Activated CD4-positive, alpha-beta T cell treated with anti-CD3 and anti-CD28 coated beads for 24 hours (primary cell): Measurements from ENCODE around the gene TANGO2.

Experiments
- DNase-seq, 2 donors: peaks; one replicate each; pipeline ENCODE4 v3.0.0-alpha.2; 2020; ENCODE audit warnings: low read depth in 2 of 2

TANGO2 gene

GRCh38 chr22:20087319-20088262, 66.7 kb downstream of the TANGO2 start:
- DNase-seq = no peak

DNA sequence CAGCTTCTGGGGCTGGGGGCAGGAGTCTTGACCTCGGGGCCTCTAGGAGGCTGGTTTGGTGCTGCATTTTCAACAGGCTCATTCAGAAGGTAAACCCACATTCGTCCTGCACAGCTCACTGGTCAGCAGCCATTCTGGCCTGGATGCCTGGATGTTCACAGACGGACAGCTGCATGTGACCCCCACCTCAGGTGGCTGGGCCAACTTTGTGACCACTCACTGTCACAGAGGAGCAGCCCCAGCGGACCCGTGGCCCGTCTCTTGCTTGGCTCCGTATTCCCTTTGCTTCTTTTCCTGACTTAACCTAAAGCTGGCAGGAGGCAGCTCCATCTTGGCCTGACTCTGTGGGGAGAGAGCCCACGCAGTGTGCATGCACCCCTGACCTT, 67.3 kb downstream of the TANGO2 start:
- DNase-seq = no peak

GRCh38 chr22:20089226-20089976, 68.5 kb downstream of the TANGO2 start:
- DNase-seq = no peak

- DNase-seq = no peak
Measured at GRCh38 chr22:20089977-20090729, 69.2 kb downstream of the TANGO2 start.

DNA sequence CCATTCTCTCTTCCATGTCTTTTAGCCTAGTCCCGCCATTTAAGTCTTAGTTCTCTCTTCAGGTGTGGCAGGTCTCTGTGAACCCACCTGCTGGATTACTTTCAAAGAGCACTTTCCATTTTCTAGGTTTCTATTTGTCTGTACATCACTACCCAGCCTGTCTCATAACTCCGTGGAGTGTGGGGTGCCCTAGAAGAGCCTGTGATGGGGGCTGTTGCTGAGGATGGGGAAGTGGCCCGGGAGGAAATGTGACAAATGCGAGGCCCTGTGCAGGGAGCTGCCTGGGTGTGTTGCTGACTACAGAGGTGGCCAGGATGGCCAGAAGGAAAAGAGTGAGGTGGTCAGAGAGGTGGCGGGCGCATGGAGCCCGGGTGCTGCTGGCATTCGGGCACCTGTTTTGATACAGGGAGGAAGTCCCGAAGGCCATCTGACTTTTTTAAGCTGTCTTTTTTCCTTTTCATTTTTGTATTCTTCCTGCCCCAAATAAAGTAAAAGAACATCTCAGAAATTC, 69.9 kb downstream of the TANGO2 start:
- DNase-seq = no peak

DNA sequence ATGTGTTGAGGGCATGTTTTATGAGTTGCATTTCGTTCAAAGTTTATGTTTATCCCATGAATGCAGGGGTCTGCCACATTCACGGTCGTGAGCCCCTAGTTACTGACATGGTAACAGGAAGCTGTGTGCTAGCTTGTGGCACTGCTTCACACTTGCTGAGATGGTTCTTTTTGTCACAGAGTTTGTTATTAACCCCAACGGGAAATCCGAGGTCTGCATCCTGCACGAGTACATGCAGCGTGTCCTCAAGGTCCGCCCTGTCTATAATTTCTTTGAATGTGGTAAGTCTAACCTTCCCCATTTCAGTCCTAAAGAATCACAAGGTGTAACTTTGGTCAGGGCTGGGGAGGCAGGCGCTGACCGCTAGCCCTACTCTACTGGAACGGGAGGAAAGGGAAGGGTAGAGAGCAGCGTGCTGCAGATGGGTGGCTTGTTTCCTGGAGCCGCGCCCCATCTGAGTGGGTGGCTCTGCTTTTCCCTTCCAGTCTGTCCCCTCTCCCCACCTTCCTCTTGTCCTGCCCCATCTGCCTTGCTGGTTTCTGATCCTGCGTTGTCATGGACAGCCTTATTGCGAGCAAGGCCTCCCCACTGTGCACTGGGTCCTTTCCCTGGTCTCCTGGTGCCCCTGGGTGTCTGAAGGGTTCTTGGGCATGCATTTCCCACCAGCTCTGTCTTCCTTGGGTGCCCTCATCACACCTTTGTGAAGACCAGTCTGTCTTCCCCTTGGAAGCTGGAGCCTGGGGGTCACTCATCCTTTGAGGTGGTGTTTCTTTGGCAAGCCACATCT, 71.0 kb downstream of the TANGO2 start:
- no peak for DNase-seq

GRCh38 chr22:20092477-20092854, 71.6 kb downstream of the TANGO2 start:
- DNase-seq = no peak

DNA sequence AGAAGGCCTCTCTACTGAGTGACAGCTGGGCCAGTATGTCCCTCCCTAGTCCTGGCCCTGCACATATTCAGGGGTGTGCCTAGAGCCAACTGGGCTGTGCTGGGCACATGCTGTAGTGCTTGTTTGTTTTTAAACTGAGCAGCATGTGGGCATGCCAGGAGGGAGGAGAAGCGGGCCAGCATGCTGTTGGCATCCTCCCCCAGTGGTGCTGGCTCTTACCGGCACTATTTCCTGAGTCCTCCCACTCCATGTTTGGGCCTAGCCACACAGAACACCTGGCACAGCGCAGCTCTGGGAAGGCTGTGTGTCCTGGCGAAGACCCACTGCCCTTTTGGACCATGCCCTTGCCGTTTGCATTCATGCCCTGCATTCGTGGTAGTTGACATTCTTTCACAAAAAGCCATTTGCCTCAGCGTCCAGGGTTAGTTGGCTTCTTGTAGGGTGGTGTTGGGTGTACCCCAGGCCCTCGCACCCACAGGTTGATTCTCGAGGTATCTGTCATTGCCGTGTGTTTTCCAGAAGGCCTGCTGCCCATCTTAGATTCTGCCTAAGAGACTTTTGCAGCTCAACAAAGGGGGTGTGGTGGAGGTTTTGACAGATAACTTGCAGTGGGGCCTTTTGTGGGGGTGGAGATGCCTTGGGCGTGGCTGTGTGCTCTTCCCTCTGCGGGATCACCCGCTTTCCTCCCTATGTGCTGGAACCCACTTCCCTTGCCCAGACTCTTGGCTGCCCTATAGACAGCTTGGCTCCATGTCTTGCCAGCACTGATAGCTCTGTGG, 72.7 kb downstream of the TANGO2 start:
- DNase-seq = no peak

- no peak for DNase-seq
Measured at GRCh38 chr22:20094197-20094807, 73.4 kb downstream of the TANGO2 start.

GRCh38 chr22:20095521-20095920, 74.6 kb downstream of the TANGO2 start:
- DNase-seq = peak in 1 of 2 donors; percentile 29

DNA sequence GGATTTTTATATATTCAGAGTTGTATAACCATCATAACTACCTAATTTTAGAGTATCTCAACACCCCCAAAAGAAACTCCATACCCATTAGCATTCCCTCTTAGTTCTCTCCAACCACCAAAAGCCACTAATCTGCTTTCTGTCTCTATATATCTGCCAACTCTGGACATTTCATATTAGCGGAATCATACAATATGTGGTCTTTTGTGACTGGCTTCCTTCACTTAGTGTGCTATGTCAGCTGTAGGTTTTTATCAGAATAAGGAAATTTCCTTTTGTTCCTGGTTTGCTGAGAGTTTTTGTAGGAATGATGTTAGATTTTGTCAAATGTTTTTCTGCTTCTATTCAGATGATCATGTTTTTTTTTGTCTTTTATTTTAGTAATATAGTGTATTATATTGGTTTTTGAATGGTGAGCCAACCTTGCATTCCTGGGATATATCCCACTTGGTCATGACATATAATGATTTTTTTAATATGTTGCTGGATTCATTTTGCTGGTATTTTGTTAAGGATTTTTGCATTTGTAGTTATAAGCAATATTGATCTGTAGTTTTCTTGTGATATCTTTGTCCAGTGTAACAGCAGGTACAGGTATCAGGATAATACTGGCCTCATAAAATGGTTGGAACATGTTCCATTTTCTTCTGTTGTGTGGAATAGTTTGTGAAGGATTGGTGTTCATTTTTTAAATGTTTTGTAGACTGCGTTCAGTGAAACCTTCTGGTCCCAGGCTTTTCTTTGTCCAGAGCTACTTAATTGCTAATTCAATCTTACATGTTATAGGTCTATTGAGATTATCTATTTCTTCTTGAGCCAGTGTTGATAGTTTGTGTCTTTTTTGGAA, 75.9 kb downstream of the TANGO2 start:
- no peak for DNase-seq

DNA sequence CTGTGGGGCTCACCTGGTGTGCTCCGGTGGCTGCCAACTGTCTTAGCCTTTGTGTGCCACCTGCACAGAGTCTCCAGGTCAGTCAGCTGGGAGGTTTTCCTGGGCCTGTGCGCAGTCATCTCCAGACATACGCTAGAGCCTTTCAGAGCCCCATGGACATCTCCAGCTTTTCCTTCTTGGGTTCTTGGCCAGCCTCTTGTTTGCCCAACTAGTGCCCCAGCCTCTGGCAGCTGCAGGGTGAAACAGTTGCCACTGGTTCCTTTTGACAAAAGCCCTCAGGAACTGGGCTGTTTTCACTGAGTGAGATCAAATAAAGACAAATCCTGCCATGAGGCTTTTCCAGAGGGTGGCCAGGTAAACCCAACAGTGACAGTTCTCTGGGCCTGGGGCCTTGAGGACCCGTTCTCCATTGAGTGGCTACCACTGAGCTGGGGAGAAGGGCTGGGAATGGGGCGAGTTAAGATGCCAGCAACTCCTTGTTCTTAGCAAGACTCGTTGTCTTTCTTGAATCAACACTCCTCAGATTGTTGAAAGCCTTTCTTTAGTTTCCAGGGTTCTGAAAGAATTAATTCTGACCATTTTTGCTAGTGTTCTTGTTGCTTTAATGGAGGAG, 78.3 kb downstream of the TANGO2 start:
- DNase-seq = no peak

DNA sequence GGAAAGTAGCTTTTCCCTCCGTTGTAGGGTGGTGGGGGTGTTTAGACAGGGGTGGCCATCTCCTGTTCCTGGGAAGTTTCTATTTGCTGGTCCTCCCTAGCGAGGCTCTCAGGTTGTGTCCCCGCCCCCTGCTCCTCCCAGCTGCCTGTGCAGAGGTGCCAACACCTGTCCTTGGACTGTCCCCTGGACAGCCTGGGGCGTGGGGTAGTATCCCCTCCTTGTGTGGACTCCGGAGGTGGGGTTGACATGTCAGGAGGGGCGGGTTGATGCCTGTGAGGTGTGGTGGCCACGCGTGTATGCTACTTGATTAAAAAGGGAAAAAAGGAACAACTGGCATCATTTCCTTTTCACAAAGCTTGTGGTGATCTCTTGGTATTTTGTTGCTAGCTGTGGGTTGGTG, 80.7 kb downstream of the TANGO2 start:
- DNase-seq = no peak

GRCh38 chr22:20102203-20102780, 81.4 kb downstream of the TANGO2 start:
- no peak for DNase-seq

- DNase-seq = no peak
Measured at GRCh38 chr22:20105456-20106204, 84.7 kb downstream of the TANGO2 start.

DNA sequence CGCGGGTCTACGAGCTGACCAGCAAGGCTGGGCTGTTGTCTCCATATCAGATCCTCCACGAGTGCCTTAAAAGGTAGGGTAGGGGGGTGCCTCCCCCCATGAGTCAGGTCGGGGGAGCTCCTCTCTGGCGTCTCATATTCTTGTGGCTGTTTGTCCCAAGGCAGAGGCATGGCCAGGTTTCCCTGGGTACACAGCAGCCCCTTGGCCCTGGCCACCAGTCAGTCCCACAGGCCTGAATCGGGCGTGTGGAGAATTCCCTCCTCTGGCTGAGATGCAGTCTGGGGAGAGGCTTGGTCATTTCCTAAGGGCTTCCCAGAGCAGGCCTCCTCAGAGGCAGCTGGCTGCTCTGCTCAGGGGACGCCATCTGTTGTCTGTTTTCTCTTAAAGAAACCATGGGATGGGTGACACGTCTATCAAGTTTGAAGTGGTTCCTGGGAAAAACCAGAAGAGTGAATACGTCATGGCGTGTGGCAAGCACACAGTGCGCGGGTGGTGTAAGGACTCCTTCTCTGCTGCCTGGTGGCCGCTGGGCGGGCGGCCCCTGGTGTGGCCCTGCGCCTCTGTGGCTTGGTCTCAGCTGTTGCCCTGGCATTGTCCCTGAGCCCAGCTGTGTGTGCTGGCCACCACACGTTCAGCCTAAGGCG, 85.4 kb downstream of the TANGO2 start:
- no peak for DNase-seq

GRCh38 chr22:20106849-20107237, 85.9 kb downstream of the TANGO2 start:
- DNase-seq = no peak
